Endodermal cell (in vitro differentiated cells): ENCODE measurements around the gene TAS2R4. TPM values are rescaled to one million over a fixed set of nuclear protein-coding genes. Genes with fewer than 3 reads are reported as not detected.

Experiments
- DNase-seq: peaks from one replicate; pipeline ENCODE4 v3.0.0-alpha.2; 2017
- H3K27ac ChIP-seq: 2 replicates; pipeline ENCODE4 v1.5.1; 2013; ENCODE audit warnings: mild to moderate bottlenecking, low read depth, low read length, moderate library complexity
- H3K27me3 ChIP-seq: 2 replicates; pipeline ENCODE4 v1.6.1; 2013; ENCODE audit warnings: mild to moderate bottlenecking, low read length, moderate library complexity; ENCODE audit not compliant: insufficient read depth, control insufficient read depth, poor library complexity, severe bottlenecking
- H3K36me3 ChIP-seq: 2 replicates; pipeline ENCODE4 v1.7.0; 2013; ENCODE audit warnings: mild to moderate bottlenecking, low read length, moderate library complexity; ENCODE audit not compliant: control insufficient read depth, insufficient read depth
- H3K4me1 ChIP-seq: one replicate; pipeline ENCODE4 v1.7.0; 2013; ENCODE audit warnings: low read length; ENCODE audit not compliant: control insufficient read depth, insufficient read depth
- H3K4me3 ChIP-seq: 2 replicates; pipeline ENCODE4 v1.5.1; 2013; ENCODE audit warnings: mild to moderate bottlenecking, low read length, moderate library complexity
- H3K9ac ChIP-seq: 2 replicates; pipeline ENCODE4 v1.6.1; 2013; ENCODE audit warnings: mild to moderate bottlenecking, low read length, moderate library complexity; ENCODE audit not compliant: poor library complexity, severe bottlenecking; ENCODE audit errors: extremely low read depth
- H3K9me3 ChIP-seq: 2 replicates; pipeline ENCODE4 v1.6.1; 2013; ENCODE audit warnings: mild to moderate bottlenecking, low read length, moderate library complexity; ENCODE audit not compliant: control insufficient read depth
- H3K27ac Mint-ChIP-seq: 2 replicates; pipeline ENCODE4 v1.8.0; 2020; ENCODE audit warnings: mixed read lengths
- H3K27me3 Mint-ChIP-seq: 2 replicates; pipeline ENCODE4 v1.8.0; 2021; ENCODE audit warnings: mild to moderate bottlenecking, mixed read lengths; ENCODE audit not compliant: insufficient read depth
- H3K36me3 Mint-ChIP-seq: 2 replicates; pipeline ENCODE4 v1.8.0; 2020; ENCODE audit warnings: low read depth, mixed read lengths
- H3K4me1 Mint-ChIP-seq: 2 replicates; pipeline ENCODE4 v1.8.0; 2020; ENCODE audit warnings: mixed read lengths
- H3K4me3 Mint-ChIP-seq: 2 replicates; pipeline ENCODE4 v1.8.0; 2020; ENCODE audit warnings: mild to moderate bottlenecking, moderate library complexity, mixed read lengths
- H3K9me3 Mint-ChIP-seq: 2 replicates; pipeline ENCODE4 v1.8.0; 2020; ENCODE audit warnings: mild to moderate bottlenecking, mixed read lengths
- WGBS, 2 experiments: methylation state at CpG; one replicate each; pipeline versions ENCODE4 v1.1.5 to v1.1.7; 2013; ENCODE audit warnings: missing lambda C conversion rate in 2 of 2, mixed read lengths in 1 of 2; ENCODE audit not compliant: insufficient coverage in 1 of 2, insufficient read length in 1 of 2; 5-methylcytosine and 5-hydroxymethylcytosine counted together
- total RNA-seq, 2 donors: library from RNA; stranded (reverse); fragmentation: NEBNext Ultra II Directional in 1 of 2; extraction: Animal tissue kit (Norgen Biotek cat#: 25700) in 1 of 2; gene quantifications; 2 replicates in 1 of 2; 3 replicates in 1 of 2; pipeline ENCODE4 v1.2.1, GENCODE V29; 2021
- TF ChIP-seq, protein P1 (sequence below): fragments of 200-600 bp; sonication (generic); conservative IDR thresholded peaks from 2 replicates; pipeline ENCODE4 v1.5.0; 2021; ENCODE audit warnings: antibody characterized with exemption, mild to moderate bottlenecking

Gene TAS2R4
- total RNA-seq, 2 donors from 2014 or later: 2.3 to 2.5 TPM

DNA sequence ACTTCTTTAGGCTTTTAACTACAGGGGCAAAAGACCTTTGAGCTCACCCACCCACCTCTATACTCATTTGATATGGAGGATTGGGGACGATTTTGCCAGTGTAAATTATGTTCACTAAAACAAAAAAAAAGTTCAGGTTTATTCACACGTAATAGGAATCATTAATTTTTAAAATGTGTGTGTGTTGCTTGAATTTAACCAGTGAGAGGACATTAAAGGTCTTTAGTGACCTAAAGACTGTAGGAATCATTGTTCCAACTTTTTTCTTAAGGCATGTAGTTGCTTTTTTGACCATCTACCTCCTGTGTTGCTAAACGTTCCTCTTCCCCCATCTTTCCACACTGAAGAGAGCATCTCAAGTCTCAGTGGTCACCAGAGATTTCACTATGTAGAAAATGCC lies 37.2 kb upstream of the TAS2R4 start:
- Mint-ChIP-seq H3K36me3 (peaks cover 44% of the 10 kb centered on the region), H3K4me3 (peak overlapping the region; percentile 98), H3K27ac (peak overlapping the region; percentile 79), H3K4me1 (peaks cover 27% of the 10 kb centered on the region), H3K27me3 (no peaks in the 10 kb centered on the region), H3K9me3 (no peaks in the 10 kb centered on the region)
- DNase-seq: no peak
- TF ChIP-seq, protein P1, sequence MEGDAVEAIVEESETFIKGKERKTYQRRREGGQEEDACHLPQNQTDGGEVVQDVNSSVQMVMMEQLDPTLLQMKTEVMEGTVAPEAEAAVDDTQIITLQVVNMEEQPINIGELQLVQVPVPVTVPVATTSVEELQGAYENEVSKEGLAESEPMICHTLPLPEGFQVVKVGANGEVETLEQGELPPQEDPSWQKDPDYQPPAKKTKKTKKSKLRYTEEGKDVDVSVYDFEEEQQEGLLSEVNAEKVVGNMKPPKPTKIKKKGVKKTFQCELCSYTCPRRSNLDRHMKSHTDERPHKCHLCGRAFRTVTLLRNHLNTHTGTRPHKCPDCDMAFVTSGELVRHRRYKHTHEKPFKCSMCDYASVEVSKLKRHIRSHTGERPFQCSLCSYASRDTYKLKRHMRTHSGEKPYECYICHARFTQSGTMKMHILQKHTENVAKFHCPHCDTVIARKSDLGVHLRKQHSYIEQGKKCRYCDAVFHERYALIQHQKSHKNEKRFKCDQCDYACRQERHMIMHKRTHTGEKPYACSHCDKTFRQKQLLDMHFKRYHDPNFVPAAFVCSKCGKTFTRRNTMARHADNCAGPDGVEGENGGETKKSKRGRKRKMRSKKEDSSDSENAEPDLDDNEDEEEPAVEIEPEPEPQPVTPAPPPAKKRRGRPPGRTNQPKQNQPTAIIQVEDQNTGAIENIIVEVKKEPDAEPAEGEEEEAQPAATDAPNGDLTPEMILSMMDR: no peak
- Histone ChIP-seq H3K9ac (peak overlapping the region; percentile 82), H3K27me3 (no peaks in the 10 kb centered on the region), H3K9me3 (no peaks in the 10 kb centered on the region), H3K27ac (no peak overlapping the region), H3K4me1 (peaks cover 15% of the 10 kb centered on the region), H3K4me3 (peak overlapping the region; percentile 95), H3K36me3 (peaks cover 37% of the 10 kb centered on the region)
- WGBS, 2 experiments: 84 to 95% methylated on average over 2 to 3 of the region's 3 CpGs

DNA sequence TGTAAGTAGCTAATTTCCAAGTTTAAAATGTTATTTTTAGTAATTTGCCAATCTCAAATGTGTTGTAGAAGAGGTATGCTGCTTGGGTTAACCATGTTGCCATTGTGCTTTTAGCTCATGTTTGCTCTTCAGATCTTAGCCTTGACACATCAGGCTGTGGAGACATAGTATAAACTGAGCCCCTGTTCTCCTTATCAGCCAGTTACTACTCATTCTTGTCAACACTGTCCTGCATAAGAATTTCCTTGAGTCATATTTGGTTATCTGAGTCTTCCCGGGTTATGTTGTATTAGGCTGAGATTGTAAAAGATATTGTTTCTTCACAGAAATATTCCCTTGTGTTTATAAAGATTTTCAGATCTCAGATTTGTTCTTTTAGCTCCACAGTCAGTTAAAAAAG lies 34.2 kb upstream of the TAS2R4 start:
- Histone ChIP-seq H3K4me1 (peaks cover 15% of the 10 kb centered on the region), H3K4me3 (peak overlapping the region; percentile 2), H3K36me3 (peaks cover 67% of the 10 kb centered on the region), H3K27me3 (no peaks in the 10 kb centered on the region), H3K9ac (no peak overlapping the region), H3K9me3 (no peaks in the 10 kb centered on the region), H3K27ac (no peak overlapping the region)
- 71% methylated on average over 1 of the region's 1 CpG; no CpG with 5 or more reads in 1 of the 2 experiments for WGBS, 2 experiments
- Mint-ChIP-seq H3K4me1 (peaks cover 27% of the 10 kb centered on the region), H3K27ac (no peak overlapping the region), H3K9me3 (no peaks in the 10 kb centered on the region), H3K4me3 (no peak overlapping the region), H3K27me3 (no peaks in the 10 kb centered on the region), H3K36me3 (peaks cover 66% of the 10 kb centered on the region)
- TF ChIP-seq, protein P1: no peak
- DNase-seq: no peak

DNA sequence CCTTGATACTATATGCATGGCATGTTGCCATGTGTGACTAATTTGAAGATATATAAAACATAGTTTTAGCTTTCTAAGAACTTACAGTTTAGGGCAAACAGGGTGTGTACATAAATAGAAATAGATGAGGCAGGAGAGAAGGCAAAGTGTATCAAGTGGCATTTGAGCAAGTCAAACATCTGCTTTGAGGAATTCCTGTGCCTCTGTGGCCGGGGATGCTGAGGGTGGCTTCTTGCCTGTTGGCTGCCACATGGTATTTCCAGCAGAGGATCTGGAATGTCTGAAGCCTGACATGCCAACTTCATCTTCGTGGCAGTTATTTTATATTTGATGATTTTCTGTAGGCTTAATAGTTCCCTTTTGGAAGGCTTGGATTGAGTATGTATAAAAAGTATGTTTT lies 32.3 kb upstream of the TAS2R4 start:
- Histone ChIP-seq H3K27ac (no peak overlapping the region), H3K4me3 (no peak overlapping the region), H3K36me3 (peaks cover 84% of the 10 kb centered on the region), H3K9ac (no peak overlapping the region), H3K4me1 (peaks cover 15% of the 10 kb centered on the region), H3K9me3 (peaks cover 8% of the 10 kb centered on the region), H3K27me3 (no peaks in the 10 kb centered on the region)
- 94 to 100% methylated on average over 1 to 2 of the region's 2 CpGs for WGBS, 2 experiments
- no peaks in the 10 kb centered on the region for H3K27me3 Mint-ChIP-seq
- no peak for DNase-seq
- no peak overlapping the region for H3K4me3 Mint-ChIP-seq
- H3K27ac Mint-ChIP-seq: no peak overlapping the region
- peaks cover 21% of the 10 kb centered on the region for H3K4me1 Mint-ChIP-seq
- TF ChIP-seq, protein P1: no peak
- no peaks in the 10 kb centered on the region for H3K9me3 Mint-ChIP-seq
- H3K36me3 Mint-ChIP-seq: peaks cover 77% of the 10 kb centered on the region
